Nephron (organoid): ENCODE data around the gene ZNF500.

ENCODE experiments used
- H3K27ac Mint-ChIP-seq, 3 experiments: 2 replicates each; pipeline ENCODE4 v1.8.0; 2020; ENCODE audit warnings: mixed read lengths in 3 of 3, mild to moderate bottlenecking in 2 of 3, moderate library complexity in 1 of 3
- H3K27me3 Mint-ChIP-seq: 2 replicates; pipeline ENCODE4 v1.8.0; 2021; ENCODE audit warnings: low read depth, mild to moderate bottlenecking, moderate library complexity, mixed read lengths
- H3K36me3 Mint-ChIP-seq: 2 replicates; pipeline ENCODE4 v1.8.0; 2020; ENCODE audit warnings: low read depth, mixed read lengths
- H3K4me1 Mint-ChIP-seq: 2 replicates; pipeline ENCODE4 v1.8.0; 2020; ENCODE audit warnings: mixed read lengths
- H3K4me3 Mint-ChIP-seq, 3 experiments: 2 replicates each; pipeline ENCODE4 v1.8.0; 2020; ENCODE audit warnings: mild to moderate bottlenecking in 3 of 3, mixed read lengths in 3 of 3, moderate library complexity in 2 of 3
- H3K9me3 Mint-ChIP-seq: 2 replicates; pipeline ENCODE4 v1.8.0; 2020; ENCODE audit warnings: mixed read lengths
- CTCF ChIP-seq, 3 experiments: fragments of 200-600 bp; sonication (generic); IDR thresholded peaks; one replicate each; pipeline ENCODE4 v1.5.0; 2021; ENCODE audit warnings: antibody characterized with exemption in 3 of 3; ENCODE audit not compliant: unreplicated experiment in 3 of 3

ZNF500 gene

GRCh38 chr16:4733211-4733742 lies 33.7 kb downstream of the ZNF500 start:
- no peaks in the 10 kb centered on the region for H3K27me3 Mint-ChIP-seq
- peaks cover 18% of the 10 kb centered on the region for H3K36me3 Mint-ChIP-seq
- no peak for TF ChIP-seq CTCF (IDR thresholded peaks at IDR 0.05; ENCODE audit: unreplicated experiment in 3 of 3)
- H3K4me1 Mint-ChIP-seq: peaks cover 15% of the 10 kb centered on the region
- peak overlapping the region; percentile 97 to 98 (median 97) for H3K4me3 Mint-ChIP-seq
- peak overlapping the region in 2 of 3 experiments; percentile 85 to 98 for H3K27ac Mint-ChIP-seq
- H3K9me3 Mint-ChIP-seq: no peaks in the 10 kb centered on the region

- peaks cover 14% of the 10 kb centered on the region for H3K4me1 Mint-ChIP-seq
Measured at GRCh38 chr16:4729876-4730275, 37.1 kb downstream of the ZNF500 start.

GRCh38 chr16:4728676-4729075 lies 38.3 kb downstream of the ZNF500 start:
- Mint-ChIP-seq H3K27ac (no peak overlapping the region), H3K4me1 (peaks cover 18% of the 10 kb centered on the region), H3K4me3 (no peak overlapping the region), H3K9me3 (no peaks in the 10 kb centered on the region), H3K36me3 (peaks cover 33% of the 10 kb centered on the region), H3K27me3 (no peaks in the 10 kb centered on the region)
- no peak for TF ChIP-seq CTCF (IDR thresholded peaks at IDR 0.05; ENCODE audit: unreplicated experiment in 3 of 3)

More at GRCh38 chr16:4729876-4730275, 37.1 kb downstream of the ZNF500 start:
- no peak overlapping the region for H3K27ac Mint-ChIP-seq
- no peaks in the 10 kb centered on the region for H3K27me3 Mint-ChIP-seq
- H3K36me3 Mint-ChIP-seq: peaks cover 31% of the 10 kb centered on the region
- H3K4me3 Mint-ChIP-seq: peak overlapping the region in 1 of 3 experiments; percentile 28
- no peak for TF ChIP-seq CTCF (IDR thresholded peaks at IDR 0.05; ENCODE audit: unreplicated experiment in 3 of 3)
- no peaks in the 10 kb centered on the region for H3K9me3 Mint-ChIP-seq

GRCh38 chr16:4726616-4727015 lies 40.3 kb downstream of the ZNF500 start:
- Mint-ChIP-seq H3K4me3 (no peak overlapping the region), H3K9me3 (no peaks in the 10 kb centered on the region), H3K27ac (no peak overlapping the region), H3K4me1 (peaks cover 8% of the 10 kb centered on the region), H3K27me3 (no peaks in the 10 kb centered on the region), H3K36me3 (peaks cover 40% of the 10 kb centered on the region)
- no peak for TF ChIP-seq CTCF (IDR thresholded peaks at IDR 0.05; ENCODE audit: unreplicated experiment in 3 of 3)

GRCh38 chr16:4724661-4725270 lies 42.2 kb downstream of the ZNF500 start:
- H3K4me1 Mint-ChIP-seq: peaks cover 8% of the 10 kb centered on the region
- H3K9me3 Mint-ChIP-seq: no peaks in the 10 kb centered on the region
- TF ChIP-seq CTCF (IDR thresholded peaks at IDR 0.05; ENCODE audit: unreplicated experiment in 3 of 3): no peak
- H3K27me3 Mint-ChIP-seq: no peaks in the 10 kb centered on the region
- H3K36me3 Mint-ChIP-seq: peaks cover 31% of the 10 kb centered on the region
- no peak overlapping the region for H3K4me3 Mint-ChIP-seq
- H3K27ac Mint-ChIP-seq: no peak overlapping the region
